Prostate gland (tissue), 2 donors: ENCODE measurements around the gene KLF7. TPM values are rescaled to one million over a fixed set of nuclear protein-coding genes. Genes with fewer than 3 reads are reported as not detected.

Experiments used
- DNase-seq: peaks from one replicate; pipeline ENCODE4 v3.0.0-alpha.2; 2019; ENCODE audit warnings: low spot score
- H3K27ac ChIP-seq, 2 donors: fragments of 200-600 bp; sonication (generic); 2 replicates each; pipeline ENCODE4 v1.5.1; 2017 to 2019
- H3K27me3 ChIP-seq: fragments of 200-600 bp; sonication (generic); replicated peaks from 2 replicates; pipeline ENCODE4 v1.5.1; 2019; ENCODE audit not compliant: insufficient read depth
- H3K36me3 ChIP-seq, 2 donors: fragments of 200-600 bp; sonication (generic); 1 replicate in 1 of 2; 2 replicates in 1 of 2; pipeline versions ENCODE4 v1.5.1 to v1.8.1; 2017 to 2019
- H3K4me1 ChIP-seq: fragments of 200-600 bp; sonication (generic); replicated peaks from 2 replicates; pipeline ENCODE4 v1.5.1; 2019
- H3K4me3 ChIP-seq, 2 donors: fragments of 200-600 bp; sonication (generic); 2 replicates each; pipeline ENCODE4 v1.5.1; 2017 to 2019
- H3K9me3 ChIP-seq: fragments of 200-600 bp; sonication (generic); 2 replicates; pipeline ENCODE4 v1.5.1; 2017
- CTCF ChIP-seq, 4 experiments: fragments of 200-600 bp in 2 of 4; fragments of 450-650 bp in 2 of 4; sonication (generic) in 2 of 4; IDR thresholded peaks; 1 replicate in 3 of 4; 2 replicates in 1 of 4; pipeline ENCODE4 v1.5.1; 2016 to 2019; ENCODE audit warnings: antibody characterized with exemption in 4 of 4, mild to moderate bottlenecking in 2 of 4, moderate library complexity in 2 of 4
- POLR2A ChIP-seq: fragments of 450-650 bp; IDR thresholded peaks from one replicate; pipeline ENCODE4 v1.6.1; 2016; ENCODE audit warnings: antibody characterized with exemption, mild to moderate bottlenecking
- POLR2AphosphoS5 ChIP-seq: sonication (generic); formaldehyde crosslinking; IDR thresholded peaks from one replicate; pipeline ENCODE4 v1.6.1; 2017; ENCODE audit warnings: antibody characterized with exemption
- WGBS: methylation state at CpG from one replicate; pipeline ENCODE4 v1.1.5; 2018; 5-methylcytosine and 5-hydroxymethylcytosine counted together
- intact Hi-C: fragments of 100-400 bp; cut with DNase I; formaldehyde crosslinking; loops from one replicate; pipeline ENCODE4 v1.14.2; 2022
- total RNA-seq, 2 donors: library from RNA; depleted of rRNA; stranded (reverse); fragments of >200 nt; gene quantifications; one replicate each; pipeline ENCODE4 v1.1.0, GENCODE V29; 2016

Gene KLF7
- total RNA-seq, 2 donors from 2014 or later, result 10.2 to 23.9 TPM

- no peak overlapping the region for H3K27ac ChIP-seq
- no peaks in the 10 kb centered on the region for H3K4me1 ChIP-seq
- no peaks in the 10 kb centered on the region for H3K9me3 ChIP-seq
- no peak for DNase-seq
- intact Hi-C loops, result no loop called here
- TF ChIP-seq CTCF (IDR thresholded peaks at IDR 0.05) (no peak), POLR2A (no peak), POLR2AphosphoS5 (no peak)
- 66% methylated on average over 12 of the region's 12 CpGs for WGBS
- H3K36me3 ChIP-seq, result no peaks in the 10 kb centered on the region
- H3K4me3 ChIP-seq, result no peak overlapping the region
- no peaks in the 10 kb centered on the region for H3K27me3 ChIP-seq
Observed at GRCh38 chr2:207107551-207107950, 58.2 kb downstream of the KLF7 start.

GRCh38 chr2:207107131-207107530, 58.6 kb downstream of the KLF7 start:
- no peaks in the 10 kb centered on the region for H3K27me3 ChIP-seq
- H3K4me1 ChIP-seq, result no peaks in the 10 kb centered on the region
- H3K9me3 ChIP-seq, result no peaks in the 10 kb centered on the region
- H3K27ac ChIP-seq, result no peak overlapping the region
- H3K36me3 ChIP-seq, result no peaks in the 10 kb centered on the region
- TF ChIP-seq POLR2A, result no peak
- TF ChIP-seq POLR2AphosphoS5, result no peak
- TF ChIP-seq CTCF (IDR thresholded peaks at IDR 0.05), result no peak
- no peak for DNase-seq
- intact Hi-C loops, result no loop called here
- no peak overlapping the region for H3K4me3 ChIP-seq
- 92% methylated on average over 5 of the region's 5 CpGs for WGBS

- H3K9me3 ChIP-seq, result no peaks in the 10 kb centered on the region
- no peak for DNase-seq
- intact Hi-C loops, result no loop called here
- WGBS, result 96% methylated on average over 2 of the region's 2 CpGs
- H3K27me3 ChIP-seq, result no peaks in the 10 kb centered on the region
- no peaks in the 10 kb centered on the region for H3K4me1 ChIP-seq
- no peak overlapping the region for H3K4me3 ChIP-seq
- H3K36me3 ChIP-seq, result no peaks in the 10 kb centered on the region
- no peak overlapping the region for H3K27ac ChIP-seq
- TF ChIP-seq CTCF (IDR thresholded peaks at IDR 0.05), result no peak
- TF ChIP-seq POLR2AphosphoS5, result no peak
- no peak for TF ChIP-seq POLR2A
Observed at GRCh38 chr2:207103132-207103531, 62.6 kb downstream of the KLF7 start.

GRCh38 chr2:207101984-207102383, 63.8 kb downstream of the KLF7 start:
- no peak overlapping the region for H3K4me3 ChIP-seq
- no peaks in the 10 kb centered on the region for H3K36me3 ChIP-seq
- intact Hi-C loops, result no loop called here
- H3K9me3 ChIP-seq, result no peaks in the 10 kb centered on the region
- no peak overlapping the region for H3K27ac ChIP-seq
- no peak for TF ChIP-seq CTCF (IDR thresholded peaks at IDR 0.05)
- no peak for TF ChIP-seq POLR2AphosphoS5
- TF ChIP-seq POLR2A, result no peak
- WGBS, result 70% methylated on average over 1 of the region's 1 CpG
- H3K4me1 ChIP-seq, result no peaks in the 10 kb centered on the region
- DNase-seq, result no peak
- no peaks in the 10 kb centered on the region for H3K27me3 ChIP-seq

GRCh38 chr2:207097278-207097677, 68.5 kb downstream of the KLF7 start:
- no peak overlapping the region for H3K27ac ChIP-seq
- no peaks in the 10 kb centered on the region for H3K27me3 ChIP-seq
- TF ChIP-seq POLR2A (no peak), CTCF (IDR thresholded peaks at IDR 0.05) (no peak), POLR2AphosphoS5 (no peak)
- H3K9me3 ChIP-seq, result no peaks in the 10 kb centered on the region
- intact Hi-C loops, result no loop called here
- no peak for DNase-seq
- WGBS, result 86% methylated on average over 4 of the region's 4 CpGs
- H3K4me3 ChIP-seq, result no peak overlapping the region
- H3K4me1 ChIP-seq, result no peaks in the 10 kb centered on the region
- H3K36me3 ChIP-seq, result no peaks in the 10 kb centered on the region
